Measurements from ENCODE around the gene IKZF1. TPM values are rescaled to one million over a fixed set of nuclear protein-coding genes. Genes with fewer than 3 reads are reported as not detected.

The IKZF1 gene
- total RNA-seq, 2 experiments from 2014 or later, result 213 to 226 TPM

- Mint-ChIP-seq H3K27me3 (ENCODE audit: low read depth) (no peaks in the 10 kb centered on the region), H3K9me3 (no peaks in the 10 kb centered on the region), H3K4me1 (ENCODE audit: low read depth) (peaks cover 35% of the 10 kb centered on the region), H3K4me3 (peak overlapping the region; percentile 95), H3K27ac (peak overlapping the region; percentile 99), H3K36me3 (ENCODE audit: low read depth) (peaks cover 96% of the 10 kb centered on the region)
- intact Hi-C loops (cut with micrococcal nuclease), result no loop called here
- no peak for DNase-seq
- CTCF ChIA-PET, result interaction anchor here (0.9 to 13.6 kb wide), 13 partner anchors 8 to 167 kb away, joined by 3 to 137 read pairs (median 6); no protein-coding TSS in a partner anchor
These were observed 6.4 kb downstream of the IKZF1 start for GRCh38 chr7:50310956-50311355.

GRCh38 chr7:50312250-50313162 lies 8.0 kb downstream of the IKZF1 start:
- CTCF ChIA-PET, result interaction anchor here (0.5 to 13.6 kb wide), 17 partner anchors 8 to 106 kb away, joined by 3 to 137 read pairs (median 5); partner anchors contain the start of gene IKZF1
- no peaks in the 10 kb centered on the region for H3K9me3 Mint-ChIP-seq
- H3K27ac Mint-ChIP-seq, result peak overlapping the region; percentile 99
- intact Hi-C loops (cut with micrococcal nuclease), result no loop called here
- H3K36me3 Mint-ChIP-seq (ENCODE audit: low read depth), result peaks cover 88% of the 10 kb centered on the region
- peaks cover 47% of the 10 kb centered on the region for H3K4me1 Mint-ChIP-seq (ENCODE audit: low read depth)
- peak overlapping the region; percentile 95 for H3K4me3 Mint-ChIP-seq
- no peaks in the 10 kb centered on the region for H3K27me3 Mint-ChIP-seq (ENCODE audit: low read depth)
- DNase-seq, result peak; percentile 54

- CTCF ChIA-PET, result interaction anchor here (0.8 to 13.6 kb wide), 17 partner anchors 8 to 109 kb away, joined by 3 to 137 read pairs (median 6); partner anchors contain the start of gene IKZF1
- Mint-ChIP-seq H3K9me3 (no peaks in the 10 kb centered on the region), H3K27me3 (ENCODE audit: low read depth) (no peaks in the 10 kb centered on the region), H3K4me1 (ENCODE audit: low read depth) (peaks cover 71% of the 10 kb centered on the region), H3K27ac (peak overlapping the region; percentile 99), H3K4me3 (peak overlapping the region; percentile 95), H3K36me3 (ENCODE audit: low read depth) (peaks cover 85% of the 10 kb centered on the region)
- peak; percentile 41 for DNase-seq
- intact Hi-C loops (cut with micrococcal nuclease), result no loop called here
These were observed 10.5 kb downstream of the IKZF1 start for GRCh38 chr7:50314836-50315592.

GRCh38 chr7:50315739-50316671 lies 11.5 kb downstream of the IKZF1 start:
- Mint-ChIP-seq H3K27me3 (ENCODE audit: low read depth) (no peaks in the 10 kb centered on the region), H3K4me3 (peak overlapping the region; percentile 95), H3K9me3 (no peaks in the 10 kb centered on the region), H3K36me3 (ENCODE audit: low read depth) (peaks cover 83% of the 10 kb centered on the region), H3K27ac (peak overlapping the region; percentile 99), H3K4me1 (ENCODE audit: low read depth) (peaks cover 79% of the 10 kb centered on the region)
- intact Hi-C loops (cut with micrococcal nuclease), result loop anchor here (2.0 kb wide), 3 partner anchors 81 to 133 kb away; no protein-coding TSS in a partner anchor
- DNase-seq, result peak; percentile 60
- CTCF ChIA-PET, result interaction anchor here (0.6 to 13.6 kb wide), 9 partner anchors 9 to 110 kb away, joined by 3 to 137 read pairs (median 5); partner anchors contain the start of gene IKZF1

GRCh38 chr7:50317221-50317678 lies 12.7 kb downstream of the IKZF1 start:
- intact Hi-C loops (cut with micrococcal nuclease), result loop anchor here (1.0 to 2.0 kb wide), 13 partner anchors 8 to 169 kb away; no protein-coding TSS in a partner anchor
- H3K27ac Mint-ChIP-seq, result peak overlapping the region; percentile 99
- H3K4me1 Mint-ChIP-seq (ENCODE audit: low read depth), result peaks cover 90% of the 10 kb centered on the region
- H3K4me3 Mint-ChIP-seq, result peak overlapping the region; percentile 71
- no peaks in the 10 kb centered on the region for H3K27me3 Mint-ChIP-seq (ENCODE audit: low read depth)
- H3K36me3 Mint-ChIP-seq (ENCODE audit: low read depth), result peaks cover 82% of the 10 kb centered on the region
- H3K9me3 Mint-ChIP-seq, result no peaks in the 10 kb centered on the region
- peak; percentile 77 for DNase-seq
- CTCF ChIA-PET, result interaction anchor here (0.8 to 13.6 kb wide), 10 partner anchors 8 to 174 kb away, joined by 3 to 137 read pairs (median 3); no protein-coding TSS in a partner anchor

GRCh38 chr7:50317697-50318669 lies 13.5 kb downstream of the IKZF1 start:
- no peaks in the 10 kb centered on the region for H3K27me3 Mint-ChIP-seq (ENCODE audit: low read depth)
- H3K9me3 Mint-ChIP-seq, result no peaks in the 10 kb centered on the region
- peaks cover 81% of the 10 kb centered on the region for H3K36me3 Mint-ChIP-seq (ENCODE audit: low read depth)
- peaks cover 92% of the 10 kb centered on the region for H3K4me1 Mint-ChIP-seq (ENCODE audit: low read depth)
- DNase-seq, result peak; percentile 50
- CTCF ChIA-PET, result interaction anchor here (0.8 to 13.6 kb wide), 13 partner anchors 9 to 175 kb away, joined by 3 to 137 read pairs (median 4); no protein-coding TSS in a partner anchor
- H3K27ac Mint-ChIP-seq, result peak overlapping the region; percentile 99
- intact Hi-C loops (cut with micrococcal nuclease), result loop anchor here (1.0 to 2.0 kb wide), 13 partner anchors 9 to 170 kb away; no protein-coding TSS in a partner anchor
- peak overlapping the region; percentile 71 for H3K4me3 Mint-ChIP-seq

GRCh38 chr7:50321487-50322067 lies 17.1 kb downstream of the IKZF1 start:
- intact Hi-C loops (cut with micrococcal nuclease), result loop anchor here (1.0 to 2.0 kb wide), 3 partner anchors 10 to 29 kb away; no protein-coding TSS in a partner anchor
- Mint-ChIP-seq H3K4me3 (peak overlapping the region; percentile 58), H3K4me1 (ENCODE audit: low read depth) (peaks cover 89% of the 10 kb centered on the region), H3K27me3 (ENCODE audit: low read depth) (no peaks in the 10 kb centered on the region), H3K9me3 (no peaks in the 10 kb centered on the region), H3K36me3 (ENCODE audit: low read depth) (peaks cover 72% of the 10 kb centered on the region), H3K27ac (peak overlapping the region; percentile 75)
- CTCF ChIA-PET, result interaction anchor here (0.6 to 13.6 kb wide), 10 partner anchors 10 to 116 kb away, joined by 3 to 137 read pairs (median 6); no protein-coding TSS in a partner anchor
- DNase-seq, result peak; percentile 84

- H3K27ac Mint-ChIP-seq, result peak overlapping the region; percentile 64
- CTCF ChIA-PET, result interaction anchor here (1.4 to 1.5 kb wide), 3 partner anchors 18 to 94 kb away, joined by 3 to 5 read pairs (median 4); no protein-coding TSS in a partner anchor
These were observed 19.6 kb downstream of the IKZF1 start for GRCh38 chr7:50324113-50324512.

GRCh38 chr7:50327443-50327842 lies 22.9 kb downstream of the IKZF1 start:
- no peak for DNase-seq
- H3K4me3 Mint-ChIP-seq, result no peak overlapping the region
- H3K27ac Mint-ChIP-seq, result peak overlapping the region; percentile 21
- intact Hi-C loops (cut with micrococcal nuclease), result no loop called here
- peaks cover 78% of the 10 kb centered on the region for H3K36me3 Mint-ChIP-seq (ENCODE audit: low read depth)
- H3K27me3 Mint-ChIP-seq (ENCODE audit: low read depth), result no peaks in the 10 kb centered on the region
- H3K9me3 Mint-ChIP-seq, result no peaks in the 10 kb centered on the region
- H3K4me1 Mint-ChIP-seq (ENCODE audit: low read depth), result peaks cover 59% of the 10 kb centered on the region
- CTCF ChIA-PET, result interaction anchor here (0.9 to 1.3 kb wide), 2 partner anchors 15 to 32 kb away, joined by 3 to 4 read pairs; no protein-coding TSS in a partner anchor

More at GRCh38 chr7:50324113-50324512, 19.6 kb downstream of the IKZF1 start:
- H3K4me3 Mint-ChIP-seq, result no peak overlapping the region
- no peak for DNase-seq
- H3K4me1 Mint-ChIP-seq (ENCODE audit: low read depth), result peaks cover 88% of the 10 kb centered on the region
- no peaks in the 10 kb centered on the region for H3K27me3 Mint-ChIP-seq (ENCODE audit: low read depth)
- no peaks in the 10 kb centered on the region for H3K9me3 Mint-ChIP-seq
- peaks cover 79% of the 10 kb centered on the region for H3K36me3 Mint-ChIP-seq (ENCODE audit: low read depth)
- intact Hi-C loops (cut with micrococcal nuclease), result no loop called here

Data from activated naive CD4-positive, alpha-beta T cell treated with anti-CD3 and anti-CD28 coated beads for 36 hours (primary cell).